Lower leg skin (tissue), 3 donors: ENCODE data around the gene KCNJ8.

ENCODE experiments used
- POLR2A ChIP-seq, 2 donors: fragments of 450-650 bp; IDR thresholded peaks; one replicate each; pipeline ENCODE4 v1.6.1; 2016 to 2017; ENCODE audit warnings: antibody characterized with exemption in 2 of 2, mild to moderate bottlenecking in 1 of 2, moderate library complexity in 1 of 2
- TF ChIP-seq, protein P1 (sequence below), 3 donors: fragments of 450-650 bp; IDR thresholded peaks; one replicate each; pipeline ENCODE4 v1.5.1; 2016; ENCODE audit warnings: antibody characterized with exemption in 3 of 3, mild to moderate bottlenecking in 3 of 3, moderate library complexity in 2 of 3

DNA sequence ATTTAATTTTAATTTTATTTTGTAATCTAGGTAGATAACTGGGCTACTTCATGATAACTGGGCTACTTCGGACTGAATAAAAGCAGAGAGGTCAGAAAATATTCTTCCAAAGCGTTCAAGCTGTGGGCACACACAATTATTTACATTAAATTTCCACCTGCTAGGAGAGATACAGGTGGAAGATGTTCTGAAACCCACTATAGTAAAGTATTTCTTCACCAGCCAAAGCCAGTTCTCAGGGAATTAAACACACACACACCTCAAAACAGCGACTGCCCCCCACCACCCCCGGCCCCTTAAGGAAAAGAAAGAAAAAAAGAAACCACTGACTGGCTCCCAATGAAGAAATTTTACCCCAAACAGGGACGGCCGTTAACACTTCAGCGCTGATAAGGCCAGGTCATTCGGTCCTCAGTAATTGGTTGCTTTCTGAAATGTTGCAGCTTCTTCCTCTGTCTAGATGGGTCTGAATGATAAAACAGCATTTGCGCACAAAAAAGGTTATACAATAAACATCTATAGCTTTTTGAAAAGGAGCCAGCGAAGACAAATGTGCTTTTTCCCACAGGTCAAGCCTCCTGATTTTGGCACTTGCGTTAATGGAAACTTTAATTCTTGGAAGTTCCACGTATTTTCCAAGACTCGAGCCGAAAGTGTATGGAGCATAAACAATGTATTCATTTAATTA is 771 bp upstream of the KCNJ8 start:
- no peak for TF ChIP-seq POLR2A (IDR thresholded peaks at IDR 0.05)
- TF ChIP-seq, protein P1, sequence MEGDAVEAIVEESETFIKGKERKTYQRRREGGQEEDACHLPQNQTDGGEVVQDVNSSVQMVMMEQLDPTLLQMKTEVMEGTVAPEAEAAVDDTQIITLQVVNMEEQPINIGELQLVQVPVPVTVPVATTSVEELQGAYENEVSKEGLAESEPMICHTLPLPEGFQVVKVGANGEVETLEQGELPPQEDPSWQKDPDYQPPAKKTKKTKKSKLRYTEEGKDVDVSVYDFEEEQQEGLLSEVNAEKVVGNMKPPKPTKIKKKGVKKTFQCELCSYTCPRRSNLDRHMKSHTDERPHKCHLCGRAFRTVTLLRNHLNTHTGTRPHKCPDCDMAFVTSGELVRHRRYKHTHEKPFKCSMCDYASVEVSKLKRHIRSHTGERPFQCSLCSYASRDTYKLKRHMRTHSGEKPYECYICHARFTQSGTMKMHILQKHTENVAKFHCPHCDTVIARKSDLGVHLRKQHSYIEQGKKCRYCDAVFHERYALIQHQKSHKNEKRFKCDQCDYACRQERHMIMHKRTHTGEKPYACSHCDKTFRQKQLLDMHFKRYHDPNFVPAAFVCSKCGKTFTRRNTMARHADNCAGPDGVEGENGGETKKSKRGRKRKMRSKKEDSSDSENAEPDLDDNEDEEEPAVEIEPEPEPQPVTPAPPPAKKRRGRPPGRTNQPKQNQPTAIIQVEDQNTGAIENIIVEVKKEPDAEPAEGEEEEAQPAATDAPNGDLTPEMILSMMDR (IDR thresholded peaks at IDR 0.05), result no peak
